AG04450 (cell line): ENCODE results near the gene CLEC20A. TPM values are rescaled to one million over a fixed set of nuclear protein-coding genes. Genes with fewer than 3 reads are reported as not detected.

Experiments used
- CTCF ChIA-PET: fragments of 300-600, 350-600 bp; formaldehyde crosslinking; extraction: SDS; loops from one replicate; lab custom pipeline; 2022; ENCODE audit warnings: antibody characterized with exemption, inconsistent platforms; lab: Charles Lee
- POLR2A ChIA-PET: fragments of 350-600 bp; formaldehyde crosslinking; extraction: SDS; loops from one replicate; lab custom pipeline; 2021; ENCODE audit warnings: antibody characterized with exemption, inconsistent platforms; lab: Yijun Ruan, JAX
- DNase-seq: peaks from one replicate; pipeline ENCODE4 v3.0.0-alpha.2; 2011; ENCODE audit warnings: low read depth, low spot score
- H3K27ac ChIP-seq: one replicate; pipeline ENCODE4 v1.5.1; 2012; ENCODE audit warnings: low read depth, low read length, control low read depth
- H3K27me3 ChIP-seq: one replicate; pipeline ENCODE4 v1.6.0; 2012; ENCODE audit warnings: low read length; ENCODE audit not compliant: control insufficient read depth, insufficient read depth
- H3K4me3 ChIP-seq: 2 replicates; pipeline ENCODE4 v1.5.1; 2011; ENCODE audit warnings: mild to moderate bottlenecking, low read depth, low read length, control low read depth
- H3K9me3 ChIP-seq: 2 replicates; pipeline ENCODE4 v1.5.1; 2012; ENCODE audit warnings: low read length; ENCODE audit not compliant: control insufficient read depth, insufficient read depth
- CTCF ChIP-seq: IDR thresholded peaks from 2 replicates; pipeline ENCODE4 v1.5.1; 2011; ENCODE audit warnings: low read depth, low read length, control low read depth, inconsistent platforms
- polyA plus RNA-seq: library from polyadenylated mRNA; depleted of rRNA; stranded (reverse); fragments of >200 nt; gene quantifications from 2 replicates; pipeline ENCODE4 v1.2.3, GENCODE V29; 2011

Gene CLEC20A
- polyA plus RNA-seq, 1 experiment, result not detected

- Histone ChIP-seq H3K4me3 (no peak overlapping the region), H3K27me3 (no peaks in the 10 kb centered on the region), H3K9me3 (no peaks in the 10 kb centered on the region), H3K27ac (no peak overlapping the region)
- ChIA-PET POLR2A (no interaction called here), CTCF (interaction anchor here (0.6 to 7.9 kb wide), 15 partner anchors 10 to 546 kb away, joined by 3 to 101 read pairs (median 5); no protein-coding TSS in a partner anchor)
- no peak for DNase-seq
- no peak for TF ChIP-seq CTCF
Observed at GRCh38 chr1:178531887-178532286, 35.1 kb upstream of the CLEC20A start.

GRCh38 chr1:178530502-178530901 is 33.7 kb upstream of the CLEC20A start:
- TF ChIP-seq CTCF, result no peak
- POLR2A ChIA-PET, result interaction anchor here (0.7 to 1.3 kb wide), 2 partner anchors 9 to 12 kb away, joined by 3 to 5 read pairs; no protein-coding TSS in a partner anchor
- no peaks in the 10 kb centered on the region for H3K9me3 ChIP-seq
- DNase-seq, result no peak
- H3K27me3 ChIP-seq, result no peaks in the 10 kb centered on the region
- CTCF ChIA-PET, result interaction anchor here (1.2 to 7.9 kb wide), 7 partner anchors 11 to 472 kb away, joined by 3 to 101 read pairs (median 16); no protein-coding TSS in a partner anchor
- peak overlapping the region; percentile 0 for H3K27ac ChIP-seq
- H3K4me3 ChIP-seq, result no peak overlapping the region

- POLR2A ChIA-PET, result interaction anchor here (0.7 to 1.3 kb wide), 2 partner anchors 9 to 11 kb away, joined by 3 to 5 read pairs; no protein-coding TSS in a partner anchor
Observed at GRCh38 chr1:178530037-178530402, 33.3 kb upstream of the CLEC20A start.

GRCh38 chr1:178529364-178530036 is 32.7 kb upstream of the CLEC20A start:
- H3K27me3 ChIP-seq, result no peaks in the 10 kb centered on the region
- ChIA-PET POLR2A (interaction anchor here (1.3 kb wide), 1 partner anchor 10 kb away, joined by 5 read pairs; no protein-coding TSS in a partner anchor), CTCF (interaction anchor here (3.9 to 7.9 kb wide), 4 partner anchors 28 to 473 kb away, joined by 16 to 101 read pairs (median 60); no protein-coding TSS in a partner anchor)
- H3K9me3 ChIP-seq, result no peaks in the 10 kb centered on the region
- no peak for DNase-seq
- H3K4me3 ChIP-seq, result no peak overlapping the region
- H3K27ac ChIP-seq, result no peak overlapping the region
- no peak for TF ChIP-seq CTCF

More at GRCh38 chr1:178530037-178530402, 33.3 kb upstream of the CLEC20A start:
- TF ChIP-seq CTCF, result no peak
- CTCF ChIA-PET, result interaction anchor here (3.9 to 7.9 kb wide), 4 partner anchors 29 to 472 kb away, joined by 16 to 101 read pairs (median 60); no protein-coding TSS in a partner anchor
- H3K9me3 ChIP-seq, result no peaks in the 10 kb centered on the region
- H3K4me3 ChIP-seq, result no peak overlapping the region
- H3K27ac ChIP-seq, result peak overlapping the region; percentile 0
- no peak for DNase-seq
- no peaks in the 10 kb centered on the region for H3K27me3 ChIP-seq

- ChIA-PET POLR2A (no interaction called here), CTCF (interaction anchor here (0.7 to 7.9 kb wide), 6 partner anchors 9 to 473 kb away, joined by 3 to 101 read pairs (median 36); no protein-coding TSS in a partner anchor)
- no peak for TF ChIP-seq CTCF
- H3K27ac ChIP-seq, result no peak overlapping the region
- no peak overlapping the region for H3K4me3 ChIP-seq
- no peaks in the 10 kb centered on the region for H3K27me3 ChIP-seq
- H3K9me3 ChIP-seq, result no peaks in the 10 kb centered on the region
- no peak for DNase-seq
Observed at GRCh38 chr1:178528953-178529335, 32.2 kb upstream of the CLEC20A start.
